ENCODE results near the gene HMGN1.

DNA sequence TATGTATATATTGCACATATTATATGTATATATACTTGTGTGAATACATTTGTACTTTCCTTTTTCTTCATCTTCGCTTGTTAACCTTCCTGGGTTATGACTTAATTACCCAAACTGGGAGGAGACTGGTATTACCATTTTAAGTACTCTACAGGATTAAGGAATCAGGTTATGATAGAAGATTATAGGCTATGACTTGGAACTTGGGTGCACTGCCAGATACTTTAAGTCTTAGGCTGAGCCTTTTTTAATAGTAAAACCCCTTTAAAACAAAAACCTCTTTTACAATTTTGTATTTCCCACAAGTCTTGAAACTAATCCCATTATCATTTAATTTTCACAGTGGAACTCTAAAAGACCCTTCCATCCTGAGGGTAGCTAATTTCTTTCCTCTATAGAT lies 41.4 kb downstream of the HMGN1 start:
- TF ChIP-seq, protein P1, sequence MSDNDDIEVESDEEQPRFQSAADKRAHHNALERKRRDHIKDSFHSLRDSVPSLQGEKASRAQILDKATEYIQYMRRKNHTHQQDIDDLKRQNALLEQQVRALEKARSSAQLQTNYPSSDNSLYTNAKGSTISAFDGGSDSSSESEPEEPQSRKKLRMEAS (IDR thresholded peaks at IDR 0.05; ENCODE audit: low read depth, low read length): no peak
- TF ChIP-seq, protein P2, sequence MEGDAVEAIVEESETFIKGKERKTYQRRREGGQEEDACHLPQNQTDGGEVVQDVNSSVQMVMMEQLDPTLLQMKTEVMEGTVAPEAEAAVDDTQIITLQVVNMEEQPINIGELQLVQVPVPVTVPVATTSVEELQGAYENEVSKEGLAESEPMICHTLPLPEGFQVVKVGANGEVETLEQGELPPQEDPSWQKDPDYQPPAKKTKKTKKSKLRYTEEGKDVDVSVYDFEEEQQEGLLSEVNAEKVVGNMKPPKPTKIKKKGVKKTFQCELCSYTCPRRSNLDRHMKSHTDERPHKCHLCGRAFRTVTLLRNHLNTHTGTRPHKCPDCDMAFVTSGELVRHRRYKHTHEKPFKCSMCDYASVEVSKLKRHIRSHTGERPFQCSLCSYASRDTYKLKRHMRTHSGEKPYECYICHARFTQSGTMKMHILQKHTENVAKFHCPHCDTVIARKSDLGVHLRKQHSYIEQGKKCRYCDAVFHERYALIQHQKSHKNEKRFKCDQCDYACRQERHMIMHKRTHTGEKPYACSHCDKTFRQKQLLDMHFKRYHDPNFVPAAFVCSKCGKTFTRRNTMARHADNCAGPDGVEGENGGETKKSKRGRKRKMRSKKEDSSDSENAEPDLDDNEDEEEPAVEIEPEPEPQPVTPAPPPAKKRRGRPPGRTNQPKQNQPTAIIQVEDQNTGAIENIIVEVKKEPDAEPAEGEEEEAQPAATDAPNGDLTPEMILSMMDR (IDR thresholded peaks at IDR 0.05; ENCODE audit: low read depth, low read length): no peak
- no peak for TF ChIP-seq MYC (IDR thresholded peaks at IDR 0.05; ENCODE audit: low read depth, low read length)
